ACC112 (cell line): ENCODE data around the gene CYP2A13.
"Not testable (repeated sequence)": the region's sequence is repeated elsewhere in the genome, so short reads cannot be mapped to it uniquely, and the experiment has no call there.

Experiments used
- H2AFZ ChIP-seq: fragments of 200-600 bp; sonication (generic); one replicate; pipeline ENCODE4 v1.6.0; 2017; ENCODE audit warnings: antibody characterized with exemption, low read length; ENCODE audit not compliant: unreplicated experiment
- H3K27ac ChIP-seq: fragments of 200-600 bp; sonication (generic); 2 replicates; pipeline ENCODE4 v1.5.1; 2014; ENCODE audit warnings: low read depth, mild to moderate bottlenecking, antibody characterized with exemption, low read length, moderate library complexity
- H3K27me3 ChIP-seq: fragments of 200-600 bp; sonication (generic); 2 replicates; pipeline ENCODE4 v1.6.1; 2014; ENCODE audit warnings: mild to moderate bottlenecking, antibody characterized with exemption, low read length, moderate library complexity, mixed read lengths; ENCODE audit not compliant: insufficient read depth
- H3K36me3 ChIP-seq: fragments of 200-600 bp; sonication (generic); 2 replicates; pipeline ENCODE4 v1.6.1; 2016; ENCODE audit warnings: mild to moderate bottlenecking, antibody characterized with exemption, low read length, moderate library complexity, mixed read lengths; ENCODE audit not compliant: insufficient read depth
- H3K4me1 ChIP-seq: fragments of 200-600 bp; sonication (generic); one replicate; pipeline ENCODE4 v1.6.1; 2016; ENCODE audit warnings: low read length, mixed read lengths; ENCODE audit not compliant: insufficient read depth, unreplicated experiment, control insufficient read depth
- H3K4me3 ChIP-seq: fragments of 200-600 bp; sonication (generic); 2 replicates; pipeline ENCODE4 v1.5.1; 2014; ENCODE audit warnings: mild to moderate bottlenecking, low read depth, low read length
- H3K79me2 ChIP-seq: fragments of 200-600 bp; sonication (generic); one replicate; pipeline ENCODE4 v1.6.0; 2016; ENCODE audit warnings: low read length; ENCODE audit not compliant: control insufficient read depth, unreplicated experiment, insufficient read depth

The CYP2A13 gene

DNA sequence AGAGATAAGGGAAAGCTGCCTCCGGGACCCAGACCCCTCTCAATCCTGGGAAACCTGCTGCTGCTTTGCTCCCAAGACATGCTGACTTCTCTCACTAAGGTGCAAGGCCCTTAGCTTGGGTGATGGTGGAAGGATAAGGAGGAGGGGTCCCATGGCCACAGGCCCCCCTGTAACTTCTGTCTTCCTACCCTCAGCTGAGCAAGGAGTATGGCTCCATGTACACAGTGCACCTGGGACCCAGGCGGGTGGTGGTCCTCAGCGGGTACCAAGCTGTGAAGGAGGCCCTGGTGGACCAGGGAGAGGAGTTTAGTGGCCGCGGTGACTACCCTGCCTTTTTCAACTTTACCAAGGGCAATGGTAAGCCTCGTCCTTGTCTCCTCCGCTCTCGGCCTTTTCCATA is 28.0 kb downstream of the CYP2A13 start:
- H3K27me3 ChIP-seq, result peaks cover 6% of the 10 kb centered on the region
- H3K4me3 ChIP-seq, result no peak overlapping the region
- no peak overlapping the region for H3K27ac ChIP-seq
- H2AFZ ChIP-seq, result no peak overlapping the region
- no peaks in the 10 kb centered on the region for H3K36me3 ChIP-seq
- no peaks in the 10 kb centered on the region for H3K4me1 ChIP-seq
- H3K79me2 ChIP-seq, result no peaks in the 10 kb centered on the region

DNA sequence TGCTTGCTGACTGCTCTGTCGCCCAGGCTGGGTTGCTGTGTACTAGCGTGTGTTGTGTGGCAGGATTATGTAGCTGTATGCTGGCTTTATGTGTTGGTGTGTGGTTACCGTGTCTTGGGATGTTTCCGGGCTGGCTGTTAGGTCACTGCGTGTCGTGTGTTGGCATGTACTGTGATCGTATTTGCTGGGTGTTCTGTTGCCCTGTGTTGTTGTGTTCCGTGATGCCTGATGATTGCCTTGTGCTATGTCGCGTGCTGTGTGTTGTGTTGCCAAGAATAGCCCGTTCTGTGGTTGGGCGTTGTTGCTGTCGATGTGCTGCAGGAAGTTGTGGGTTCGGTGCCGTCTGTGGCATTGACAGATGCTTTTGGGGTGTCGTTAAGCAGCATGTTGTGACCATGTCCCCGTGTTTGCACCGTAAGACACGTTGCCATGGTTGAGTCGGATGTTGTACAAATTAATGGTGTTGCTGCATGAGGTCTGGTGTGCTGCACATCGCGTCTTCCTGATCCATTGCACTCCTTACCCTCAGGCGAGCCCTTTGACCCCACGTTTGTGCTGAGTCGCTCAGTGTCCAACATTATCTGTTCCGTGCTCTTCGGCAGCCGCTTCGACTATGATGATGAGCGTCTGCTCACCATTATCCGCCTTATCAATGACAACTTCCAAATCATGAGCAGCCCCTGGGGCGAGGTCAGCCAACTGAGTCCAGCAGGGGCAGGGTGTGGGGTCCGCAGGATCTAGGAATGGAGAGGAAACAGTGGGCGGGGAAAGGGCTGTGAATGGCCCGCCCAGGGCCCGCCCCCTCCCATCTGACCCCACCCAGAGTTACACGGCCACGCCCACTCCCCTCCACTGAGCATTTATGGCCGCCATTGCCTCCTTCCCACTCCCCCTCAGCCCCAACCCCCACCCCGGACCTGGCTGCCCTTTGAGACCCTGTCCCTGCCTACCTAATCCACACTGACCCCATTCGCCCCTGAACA is 33.0 kb downstream of the CYP2A13 start:
- H3K36me3 ChIP-seq, H3K27me3 ChIP-seq, H3K4me3 ChIP-seq, H2AFZ ChIP-seq, H3K79me2 ChIP-seq, H3K4me1 ChIP-seq, H3K27ac ChIP-seq: not testable (repeated sequence)

DNA sequence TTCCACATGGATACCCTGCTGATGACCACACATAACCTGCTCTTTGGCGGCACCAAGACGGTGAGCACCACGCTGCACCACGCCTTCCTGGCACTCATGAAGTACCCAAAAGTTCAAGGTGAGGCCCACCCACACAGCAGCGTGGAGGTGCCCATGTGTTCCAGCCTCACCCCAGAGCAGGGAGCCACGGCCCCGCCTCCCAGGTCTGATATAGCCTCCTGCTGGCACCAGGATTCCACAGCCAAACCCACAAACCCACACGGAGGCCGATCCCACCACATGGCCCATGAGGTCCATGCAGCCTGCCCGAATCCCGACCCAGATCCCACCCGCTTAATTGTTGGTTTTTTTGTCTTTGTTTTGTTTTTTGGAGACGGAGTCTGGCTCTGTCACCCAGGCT is 34.6 kb downstream of the CYP2A13 start:
- not testable (repeated sequence) for H3K27me3 ChIP-seq, H3K4me1 ChIP-seq, H3K79me2 ChIP-seq, H3K36me3 ChIP-seq, H3K4me3 ChIP-seq, H2AFZ ChIP-seq, H3K27ac ChIP-seq

DNA sequence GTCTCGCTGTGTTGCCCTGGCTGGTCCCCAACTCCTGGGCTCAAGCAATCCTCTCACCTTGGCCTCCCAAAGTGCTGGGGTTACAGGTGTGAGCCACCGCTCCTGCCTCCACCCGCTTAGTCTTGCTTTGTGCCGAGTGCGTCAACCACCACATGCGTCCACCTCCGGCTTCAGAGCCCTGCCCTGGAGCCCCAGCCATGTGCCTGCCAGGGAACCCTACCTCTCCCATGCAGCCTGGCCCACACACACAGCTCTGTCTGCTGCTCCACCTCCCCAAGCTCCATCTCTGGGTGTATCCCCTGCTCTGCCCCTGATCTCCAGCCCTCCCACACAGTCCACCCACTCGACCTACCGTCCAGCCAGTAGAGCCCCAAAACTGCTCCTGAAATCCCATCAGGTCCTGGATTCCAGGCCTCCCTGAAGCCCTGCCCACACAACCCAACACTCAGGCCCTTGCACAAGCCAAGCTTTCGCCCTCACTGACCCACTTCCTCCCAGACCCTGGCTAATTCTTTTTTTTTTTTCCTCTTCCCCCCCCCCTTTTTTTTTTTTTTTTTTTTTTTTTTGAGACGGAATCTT is 35.6 kb downstream of the CYP2A13 start:
- H2AFZ ChIP-seq, result no peak overlapping the region
- H3K27ac ChIP-seq, result no peak overlapping the region
- no peaks in the 10 kb centered on the region for H3K79me2 ChIP-seq
- no peaks in the 10 kb centered on the region for H3K36me3 ChIP-seq
- H3K4me1 ChIP-seq, result peaks cover 2% of the 10 kb centered on the region
- H3K27me3 ChIP-seq, result no peaks in the 10 kb centered on the region
- no peak overlapping the region for H3K4me3 ChIP-seq

DNA sequence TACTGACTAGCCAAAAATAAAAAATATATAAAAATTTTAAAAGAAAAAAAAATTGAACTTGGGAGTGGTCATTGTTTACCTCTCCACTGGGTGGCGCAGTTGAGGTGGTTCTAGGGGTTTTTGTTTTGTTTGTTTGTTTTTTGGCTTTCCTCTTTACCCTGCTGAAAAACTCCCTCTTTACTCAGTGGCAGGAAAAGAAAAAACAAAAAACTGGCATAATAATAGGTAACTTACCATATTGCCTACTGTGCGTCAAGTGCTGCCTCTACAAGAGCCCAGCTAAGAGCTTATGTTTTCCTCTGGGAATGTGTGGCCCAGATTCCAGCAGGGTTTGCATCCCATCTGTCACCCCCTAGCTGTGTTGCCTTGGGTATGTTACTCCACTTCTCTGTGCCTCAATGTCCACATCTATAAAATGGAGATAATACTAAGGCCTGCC is 38.5 kb downstream of the CYP2A13 start:
- not testable (repeated sequence) for H3K4me3 ChIP-seq, H2AFZ ChIP-seq, H3K4me1 ChIP-seq, H3K36me3 ChIP-seq, H3K79me2 ChIP-seq, H3K27me3 ChIP-seq, H3K27ac ChIP-seq

DNA sequence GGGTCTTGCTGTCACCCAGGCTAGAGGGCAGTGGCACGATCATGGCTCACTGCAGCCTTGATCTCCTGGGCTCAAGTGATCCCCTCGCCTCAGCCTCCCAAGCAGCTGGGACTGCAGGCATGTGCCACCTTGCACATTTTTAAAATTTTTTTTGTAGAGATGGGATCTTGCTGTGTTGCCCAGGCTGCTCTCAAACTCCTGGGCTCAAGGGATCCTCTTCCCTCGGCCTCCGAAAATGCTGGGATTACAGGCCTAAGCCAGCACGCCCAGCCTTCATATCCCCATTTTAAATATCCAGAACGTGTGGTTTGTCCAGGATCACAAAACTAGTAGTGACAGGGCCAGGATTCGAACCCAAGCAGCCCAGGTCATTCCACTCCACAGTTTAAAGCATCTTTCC is 39.1 kb downstream of the CYP2A13 start:
- not testable (repeated sequence) for H3K27me3 ChIP-seq, H3K4me1 ChIP-seq, H3K79me2 ChIP-seq, H2AFZ ChIP-seq, H3K4me3 ChIP-seq, H3K36me3 ChIP-seq, H3K27ac ChIP-seq

DNA sequence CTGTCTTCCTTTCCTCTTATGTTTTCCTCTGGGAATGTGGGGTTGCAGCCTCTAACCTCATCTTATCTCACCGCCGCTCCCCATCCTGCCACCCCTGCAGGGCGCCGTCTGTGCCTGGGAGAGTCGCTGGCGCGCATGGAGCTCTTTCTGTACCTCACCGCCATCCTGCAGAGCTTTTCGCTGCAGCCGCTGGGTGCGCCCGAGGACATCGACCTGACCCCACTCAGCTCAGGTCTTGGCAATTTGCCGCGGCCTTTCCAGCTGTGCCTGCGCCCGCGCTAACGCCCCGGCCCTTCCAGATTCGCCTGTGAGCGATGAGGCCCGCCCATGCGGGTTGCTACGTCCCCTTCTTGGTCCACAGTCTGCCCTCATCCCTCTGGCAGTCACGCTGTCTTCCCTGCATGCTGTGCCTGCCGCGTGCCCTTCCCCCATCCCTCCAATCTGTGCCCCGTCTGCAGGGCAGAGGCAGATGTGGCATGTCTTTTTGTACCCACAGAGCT is 39.6 kb downstream of the CYP2A13 start:
- not testable (repeated sequence) for H2AFZ ChIP-seq, H3K4me1 ChIP-seq, H3K79me2 ChIP-seq, H3K36me3 ChIP-seq, H3K4me3 ChIP-seq, H3K27me3 ChIP-seq, H3K27ac ChIP-seq

DNA sequence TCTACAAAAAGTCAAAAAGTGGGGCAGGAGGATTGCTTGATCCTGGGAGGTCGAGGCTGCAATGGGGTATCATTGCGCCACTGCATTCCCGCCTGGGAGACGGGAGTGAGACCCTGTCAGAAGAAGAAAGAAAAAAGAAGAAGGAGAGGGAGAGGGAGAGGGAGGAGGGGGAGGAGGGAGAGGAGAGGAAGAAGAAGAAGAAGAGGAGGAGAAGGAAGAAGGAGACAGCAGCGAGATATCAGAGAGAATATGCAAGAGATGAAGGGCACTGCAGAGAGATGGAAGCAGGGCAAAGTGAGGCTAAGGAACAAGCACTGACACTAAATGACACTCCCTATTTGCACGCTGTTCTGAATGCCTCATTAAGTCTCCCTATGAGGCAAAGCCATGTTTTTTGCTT is 40.4 kb downstream of the CYP2A13 start:
- Histone ChIP-seq H3K4me3 (no peak overlapping the region), H3K27me3 (0 out of 2 replicates have a peak, but pooled peaks cover 7% of the 10 kb centered on the region), H3K79me2 (no peaks in the 10 kb centered on the region), H2AFZ (no peak overlapping the region), H3K4me1 (peaks cover 2% of the 10 kb centered on the region), H3K36me3 (no peaks in the 10 kb centered on the region), H3K27ac (no peak overlapping the region)

DNA sequence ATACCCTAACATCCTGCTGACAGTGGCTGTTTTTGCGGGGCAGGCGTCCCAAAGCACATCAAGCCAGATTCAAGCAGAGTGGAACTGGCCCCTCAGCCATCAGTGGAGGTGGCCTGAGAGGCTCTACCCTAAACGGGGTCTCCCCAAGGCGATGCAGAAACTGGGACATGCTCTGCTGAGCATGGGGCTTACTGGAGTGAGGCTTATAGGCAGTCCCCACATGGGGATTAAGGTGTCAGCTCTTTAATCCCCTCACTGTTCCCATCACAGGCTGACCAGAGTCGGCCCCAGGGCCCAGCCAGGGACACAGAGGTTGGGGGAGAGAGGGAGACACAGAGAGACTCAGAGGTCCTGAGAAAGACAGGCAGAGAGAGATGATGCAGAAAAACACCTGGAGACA is 42.9 kb downstream of the CYP2A13 start:
- Histone ChIP-seq H3K4me1 (peaks cover 2% of the 10 kb centered on the region), H3K36me3 (no peaks in the 10 kb centered on the region), H3K27me3 (0 out of 2 replicates have a peak, but pooled peaks cover 7% of the 10 kb centered on the region), H3K27ac (no peak overlapping the region), H3K79me2 (no peaks in the 10 kb centered on the region), H3K4me3 (no peak overlapping the region), H2AFZ (no peak overlapping the region)

DNA sequence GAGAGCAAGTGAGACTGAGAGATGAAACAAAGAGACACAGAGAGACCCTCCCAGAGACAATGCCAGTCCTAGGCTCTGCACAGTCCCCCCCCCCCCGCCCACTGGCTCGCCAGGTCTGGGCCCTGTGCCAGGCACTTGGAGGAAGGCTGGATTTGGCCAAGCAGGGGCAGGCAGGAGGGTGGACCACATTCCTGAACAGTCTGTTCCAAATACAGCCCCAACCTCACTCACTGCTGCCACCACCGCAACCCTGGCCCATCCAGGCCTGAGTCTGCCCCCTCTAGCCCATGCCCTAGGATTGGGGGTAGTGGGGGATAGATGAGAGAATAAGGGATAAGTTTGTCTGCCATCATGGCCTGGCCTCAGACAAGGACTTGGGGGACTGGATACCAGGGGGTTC is 45.0 kb downstream of the CYP2A13 start:
- Histone ChIP-seq H3K27ac (no peak overlapping the region), H3K36me3 (no peaks in the 10 kb centered on the region), H3K4me3 (no peak overlapping the region), H3K79me2 (no peaks in the 10 kb centered on the region), H3K27me3 (0 out of 2 replicates have a peak, but pooled peaks cover 7% of the 10 kb centered on the region), H3K4me1 (no peaks in the 10 kb centered on the region), H2AFZ (no peak overlapping the region)

DNA sequence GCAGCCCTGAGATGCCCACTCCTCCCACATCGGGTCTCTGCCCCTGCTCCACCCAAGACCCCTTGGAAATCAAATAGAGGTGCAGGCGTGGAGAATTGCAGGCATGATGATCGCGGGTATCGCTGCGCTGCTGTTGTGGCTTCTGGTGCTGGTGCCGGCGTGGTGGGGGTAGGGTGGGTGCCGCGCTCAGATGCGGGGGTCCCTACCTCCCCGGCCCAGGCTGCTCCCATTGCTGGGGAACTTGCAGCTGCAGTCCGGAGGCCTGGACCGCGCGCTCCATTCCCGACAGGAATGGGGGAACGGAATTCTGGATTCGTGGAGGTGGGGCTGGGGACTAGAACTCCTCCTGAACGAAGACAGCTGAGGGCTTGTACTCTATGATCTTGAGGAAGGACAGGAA is 46.4 kb downstream of the CYP2A13 start:
- 0 out of 2 replicates have a peak, but pooled peaks cover 7% of the 10 kb centered on the region for H3K27me3 ChIP-seq
- H3K36me3 ChIP-seq, result no peaks in the 10 kb centered on the region
- H3K27ac ChIP-seq, result no peak overlapping the region
- no peak overlapping the region for H2AFZ ChIP-seq
- H3K4me1 ChIP-seq, result no peaks in the 10 kb centered on the region
- no peak overlapping the region for H3K4me3 ChIP-seq
- H3K79me2 ChIP-seq, result no peaks in the 10 kb centered on the region
